DMS153 treated with DMSO at 0.1 percent for 48 hours (cell line): ENCODE results near the gene ANKRD36.
"Not testable (repeated sequence)": the region's sequence is repeated elsewhere in the genome, so short reads cannot be mapped to it uniquely, and the experiment has no call there.

Experiments used
- DNase-seq: peaks from one replicate; lab custom pipeline; 2025; ENCODE audit not compliant: unreplicated experiment; lab: John Stamatoyannopoulos, UW

ANKRD36 gene

DNA sequence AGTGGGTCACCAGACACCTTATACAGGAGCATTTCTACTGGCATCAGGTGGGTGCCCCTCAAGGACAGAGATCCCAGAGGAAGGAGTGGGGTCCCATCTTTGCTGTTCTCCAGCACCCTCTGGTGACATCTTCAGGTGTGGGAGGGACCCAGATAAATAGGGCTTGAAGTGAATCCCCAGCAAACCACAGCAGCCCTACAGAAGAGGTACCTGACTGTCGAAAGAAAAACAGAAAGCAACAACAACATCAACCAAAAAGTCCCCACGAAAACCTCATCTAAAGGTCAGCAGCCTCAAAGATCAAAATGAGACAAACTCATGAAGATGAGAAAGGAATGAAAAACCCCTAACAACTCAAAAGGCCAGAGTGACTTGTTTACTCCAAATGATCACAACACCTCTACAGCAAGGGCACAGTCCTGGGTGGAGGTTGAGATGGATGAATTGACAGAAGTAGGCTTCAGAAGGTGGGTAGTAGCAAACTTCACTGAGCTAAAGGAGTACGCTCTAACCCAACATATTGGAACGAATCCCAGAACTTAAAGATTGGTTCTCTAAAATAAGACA lies 163.4 kb downstream of the ANKRD36 start:
- DNase-seq: not testable (repeated sequence)

DNA sequence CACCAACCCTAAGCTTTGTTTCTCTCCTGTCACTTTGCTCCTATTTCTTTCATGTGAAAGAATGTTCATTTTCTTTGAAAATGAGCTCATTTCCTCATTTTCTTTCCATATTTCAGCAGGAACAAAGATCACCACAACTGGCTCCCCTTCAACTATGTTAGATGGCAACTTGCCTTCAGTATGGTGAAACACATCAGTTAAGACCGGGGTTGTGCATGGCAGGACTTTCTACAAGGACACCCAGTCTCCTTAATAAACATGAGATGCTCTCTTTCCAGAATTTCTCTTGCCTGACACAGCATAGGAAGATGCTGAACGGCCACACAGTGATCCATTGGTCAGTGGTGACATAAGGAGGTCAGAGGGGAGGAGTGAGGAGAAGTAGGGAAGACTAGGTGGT lies 172.2 kb downstream of the ANKRD36 start:
- DNase-seq: not testable (repeated sequence)

DNA sequence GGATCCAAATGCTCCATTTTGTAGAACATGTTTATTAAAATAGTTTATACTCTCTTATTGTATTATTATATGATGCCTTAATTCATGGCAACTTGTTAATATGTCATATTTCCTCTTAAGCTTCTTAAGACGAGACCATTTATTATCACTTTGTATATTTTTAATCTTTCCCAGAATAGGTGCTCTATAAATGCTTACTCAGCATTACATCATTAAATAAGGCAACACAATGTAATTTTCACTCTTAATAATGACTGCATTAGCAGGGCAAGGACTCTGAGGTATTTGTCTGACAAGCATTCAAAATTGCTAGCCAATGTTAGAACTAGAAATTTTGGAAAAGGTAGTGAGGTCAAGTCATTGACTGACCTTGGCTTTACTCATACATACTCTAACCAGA lies 180.7 kb downstream of the ANKRD36 start:
- DNase-seq: not testable (repeated sequence)
